ENCODE results near the gene IKZF5.

The IKZF5 gene, protein sequence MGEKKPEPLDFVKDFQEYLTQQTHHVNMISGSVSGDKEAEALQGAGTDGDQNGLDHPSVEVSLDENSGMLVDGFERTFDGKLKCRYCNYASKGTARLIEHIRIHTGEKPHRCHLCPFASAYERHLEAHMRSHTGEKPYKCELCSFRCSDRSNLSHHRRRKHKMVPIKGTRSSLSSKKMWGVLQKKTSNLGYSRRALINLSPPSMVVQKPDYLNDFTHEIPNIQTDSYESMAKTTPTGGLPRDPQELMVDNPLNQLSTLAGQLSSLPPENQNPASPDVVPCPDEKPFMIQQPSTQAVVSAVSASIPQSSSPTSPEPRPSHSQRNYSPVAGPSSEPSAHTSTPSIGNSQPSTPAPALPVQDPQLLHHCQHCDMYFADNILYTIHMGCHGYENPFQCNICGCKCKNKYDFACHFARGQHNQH

DNA sequence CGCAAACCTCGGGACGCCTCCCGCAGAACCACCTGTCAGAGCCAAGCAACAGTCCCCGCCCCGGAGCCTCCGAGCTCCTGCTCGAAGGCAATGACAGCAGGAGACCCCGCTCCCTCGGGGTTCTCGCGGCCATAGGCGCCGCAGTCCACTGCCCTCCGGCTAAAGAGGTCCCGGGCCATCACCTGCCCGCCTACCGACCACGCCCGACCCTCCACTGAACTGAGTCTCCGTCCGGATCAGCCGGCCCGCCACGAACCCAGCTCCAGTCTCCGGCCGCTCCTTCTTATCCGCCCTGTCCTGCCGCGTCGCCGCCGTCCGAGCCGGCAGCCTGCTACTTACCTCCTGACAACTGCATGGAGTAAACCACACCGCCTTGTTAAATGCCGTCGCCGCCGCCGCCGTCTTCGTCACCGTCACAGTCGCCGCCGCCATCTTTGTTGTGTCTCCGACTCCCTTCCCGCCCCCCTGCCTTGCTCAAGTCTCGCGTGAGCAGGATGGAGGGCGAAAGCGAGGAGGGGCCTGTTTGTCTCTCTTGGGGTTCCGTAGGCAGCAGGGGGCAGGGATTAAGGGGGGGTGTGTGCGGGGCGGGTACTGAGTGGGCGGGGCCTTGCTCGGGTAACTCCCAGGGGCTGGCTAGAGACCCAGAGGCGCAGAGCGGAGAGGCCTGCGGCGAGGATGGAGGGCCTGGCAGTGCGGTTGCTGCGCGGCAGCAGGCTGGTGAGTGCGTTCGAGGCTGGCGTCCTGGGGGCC lies at the start of gene IKZF5, which contains the start of gene ACADSB:
TSS of gene IKZF5 (minus strand) at position 441 of the 750 bp plus-strand sequence. CDS start 10,170 bp downstream, outside the sequence.
TSS of gene ACADSB (plus strand) at position 652 of the 750 bp plus-strand sequence. CDS start at position 676, 24 bp downstream.
- DNase-seq = peak; percentile 99

DNA sequence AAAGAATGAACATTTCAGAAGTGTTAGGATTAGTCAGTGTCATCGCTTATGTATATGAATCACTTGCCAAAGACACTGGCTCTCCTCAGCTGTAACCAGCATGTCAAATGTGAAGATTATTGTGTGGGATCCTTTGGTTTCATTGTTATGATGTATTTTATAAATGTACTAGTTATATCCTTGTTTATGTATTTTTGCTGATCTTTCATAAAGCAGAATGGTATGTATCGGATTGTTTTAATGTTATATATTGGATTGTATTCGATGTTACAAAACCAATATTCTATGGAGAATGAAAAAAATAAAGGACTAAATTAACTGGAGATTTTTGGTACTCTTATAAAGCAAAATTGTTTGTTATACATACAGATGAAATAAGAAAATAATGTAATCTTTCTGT lies 49.4 kb upstream of the IKZF5 start:
- DNase-seq = no peak

DNA sequence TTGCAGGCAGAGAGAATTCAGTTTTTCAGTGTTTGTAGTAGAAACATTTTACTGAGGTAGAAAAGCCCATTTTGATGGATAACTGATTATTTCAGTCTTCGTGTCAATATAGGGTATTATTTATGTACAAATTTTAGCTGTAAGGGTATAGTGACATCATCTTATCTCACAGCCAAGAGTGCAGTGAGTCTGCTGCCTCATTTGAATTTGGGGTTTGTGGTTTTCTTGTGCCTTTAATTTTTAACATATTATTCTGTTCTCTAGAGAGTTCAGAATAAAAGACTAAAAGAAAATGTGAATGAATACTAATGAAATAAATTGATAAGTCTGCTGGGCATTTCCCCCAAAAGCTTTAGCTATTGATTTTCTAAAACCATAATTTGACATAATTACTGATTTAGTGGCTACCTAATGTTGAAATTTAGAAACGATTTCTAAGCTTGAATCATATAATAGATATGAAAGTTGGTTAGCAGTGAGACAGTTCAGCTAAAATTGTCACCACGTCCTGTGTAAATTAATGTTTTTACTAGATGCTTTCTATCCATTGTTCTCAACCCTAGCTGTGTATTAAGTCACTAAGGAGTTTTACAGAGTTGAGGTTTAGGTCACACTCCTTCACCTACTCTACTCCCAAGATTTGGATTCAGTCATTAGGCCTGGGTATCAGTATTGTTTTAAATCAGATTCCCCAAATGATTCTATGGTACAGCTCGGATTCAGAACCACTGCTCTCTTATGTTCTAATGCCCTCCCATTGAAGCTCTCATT lies 37.6 kb upstream of the IKZF5 start:
- DNase-seq = no peak

DNA sequence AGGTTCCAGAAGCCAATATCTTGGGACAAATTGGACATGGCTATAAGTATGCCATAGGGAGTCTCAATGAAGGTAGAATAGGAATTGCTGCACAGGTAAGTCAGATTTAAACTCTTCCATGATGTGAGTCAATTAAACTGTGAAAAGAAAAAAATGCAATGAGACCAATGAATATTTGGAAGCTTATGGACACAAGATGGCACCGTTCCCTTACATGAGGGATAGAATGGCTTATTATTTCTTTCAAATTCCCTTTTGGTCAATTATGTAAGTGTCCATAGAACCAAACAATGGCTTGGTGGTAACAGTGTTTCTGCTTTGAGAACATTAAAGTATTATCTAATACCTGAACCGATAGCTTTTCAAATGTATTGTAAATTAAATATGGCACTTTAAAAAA lies 35.8 kb upstream of the IKZF5 start:
- DNase-seq = peak; percentile 53

DNA sequence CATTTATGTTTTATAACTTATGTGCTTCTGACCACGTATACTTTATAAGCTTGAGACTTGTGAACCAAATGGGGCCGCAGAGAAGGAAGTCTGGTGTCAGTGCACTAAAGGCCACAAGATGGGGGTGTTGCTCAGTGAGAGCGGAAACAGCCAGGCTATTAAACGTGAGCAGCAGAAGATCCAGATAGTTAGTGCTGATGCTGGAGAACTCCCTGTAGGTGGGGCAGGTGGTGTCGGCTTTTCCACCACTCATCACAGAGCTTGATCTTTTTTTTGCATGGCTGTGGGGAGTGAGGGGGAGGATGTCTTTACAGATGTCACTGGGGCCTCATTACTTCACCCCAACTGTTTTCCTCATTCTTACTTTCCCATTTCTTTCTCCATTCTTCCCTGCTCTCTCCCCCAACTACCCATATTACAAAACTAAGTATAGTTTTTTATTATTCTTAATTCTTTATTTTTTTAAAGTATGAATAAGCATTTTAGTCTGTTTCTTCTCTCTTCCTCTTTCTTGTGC lies 34.9 kb upstream of the IKZF5 start:
- DNase-seq = peak; percentile 86

DNA sequence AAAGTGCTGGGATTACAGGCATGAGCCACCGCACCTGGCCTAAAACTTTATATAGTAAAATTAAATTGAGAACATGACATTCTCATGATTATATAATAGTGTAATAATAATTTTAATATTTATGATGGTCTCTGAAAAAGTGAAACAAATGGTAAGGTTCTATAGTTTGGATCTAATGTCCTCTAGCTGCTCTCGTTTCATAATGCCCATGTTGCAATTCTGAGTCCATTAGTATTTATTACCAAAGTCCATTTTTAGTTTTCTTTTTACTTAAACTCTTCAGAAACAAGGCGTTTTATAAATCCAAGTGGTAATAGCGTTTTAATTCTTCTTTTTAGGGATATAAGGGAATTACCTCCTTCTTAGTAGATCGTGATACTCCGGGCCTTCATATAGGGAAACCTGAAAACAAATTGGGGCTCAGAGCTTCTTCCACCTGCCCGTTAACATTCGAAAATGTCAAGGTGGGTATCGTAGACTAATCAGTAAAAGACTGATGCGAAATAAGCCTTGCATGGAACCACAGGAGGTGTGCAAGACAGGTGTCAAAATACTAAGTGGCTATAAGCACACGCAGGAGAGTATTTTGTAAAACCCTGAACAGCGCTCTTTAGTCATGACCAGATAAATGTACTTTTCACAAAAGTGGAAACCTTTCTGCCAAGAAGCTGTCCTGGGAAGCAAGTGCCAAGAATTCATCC lies 34.3 kb upstream of the IKZF5 start:
- no peak for DNase-seq

DNA sequence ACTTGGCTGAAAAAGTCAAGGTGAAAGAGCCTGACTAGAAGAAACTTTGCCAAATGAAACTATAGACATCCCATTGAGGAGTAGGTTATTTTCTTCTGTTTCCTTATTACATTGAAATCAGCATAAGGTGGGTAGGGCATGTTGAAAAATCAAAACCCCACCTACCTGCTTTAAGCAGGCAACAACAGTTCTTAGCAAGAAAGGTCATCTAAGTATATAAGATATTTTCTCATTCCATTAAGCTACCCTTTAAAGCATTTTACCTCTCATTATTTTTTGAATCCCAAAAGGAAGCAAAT lies 31.0 kb upstream of the IKZF5 start:
- no peak for DNase-seq

DNA sequence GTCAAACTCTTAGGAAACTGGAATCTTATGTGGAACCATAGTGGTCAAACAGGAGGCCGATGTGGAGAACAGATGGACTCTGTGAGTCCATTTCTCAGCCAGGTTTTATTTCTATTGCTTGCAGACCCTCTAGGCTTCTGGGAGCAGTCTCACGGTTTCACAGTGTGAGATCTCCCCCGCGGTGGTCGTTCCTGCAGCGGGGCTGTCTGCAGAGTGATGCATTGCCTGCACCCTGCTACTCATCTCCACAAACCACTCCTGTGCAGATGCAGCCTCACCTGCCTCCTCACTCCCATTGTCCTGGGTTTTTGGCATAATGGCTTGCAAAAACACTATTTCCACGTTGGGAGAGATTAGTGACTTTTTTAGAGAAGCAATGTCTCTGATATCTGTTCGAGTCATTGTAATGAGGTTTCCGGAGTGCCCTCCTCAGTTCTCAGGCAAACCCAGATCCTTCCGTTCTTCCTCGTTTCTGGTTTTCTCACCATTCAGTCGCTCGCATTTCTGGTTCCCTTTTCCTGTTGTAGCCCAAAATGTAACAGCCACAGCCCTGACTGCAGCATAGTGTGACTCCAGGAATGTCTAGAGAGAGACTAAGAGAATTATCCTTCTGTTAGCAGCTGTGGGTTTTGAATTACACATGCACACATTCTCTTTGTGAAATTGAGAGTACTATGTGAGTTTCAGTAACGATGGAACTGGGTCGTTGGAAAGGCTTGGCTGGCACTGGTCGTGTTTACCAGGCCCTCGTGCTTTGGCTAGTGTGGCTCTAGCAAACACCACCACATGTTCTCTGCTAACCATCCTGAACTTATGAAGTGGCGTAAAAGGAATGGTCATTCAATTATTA lies 30.4 kb upstream of the IKZF5 start:
- peak; percentile 14 for DNase-seq

DNA sequence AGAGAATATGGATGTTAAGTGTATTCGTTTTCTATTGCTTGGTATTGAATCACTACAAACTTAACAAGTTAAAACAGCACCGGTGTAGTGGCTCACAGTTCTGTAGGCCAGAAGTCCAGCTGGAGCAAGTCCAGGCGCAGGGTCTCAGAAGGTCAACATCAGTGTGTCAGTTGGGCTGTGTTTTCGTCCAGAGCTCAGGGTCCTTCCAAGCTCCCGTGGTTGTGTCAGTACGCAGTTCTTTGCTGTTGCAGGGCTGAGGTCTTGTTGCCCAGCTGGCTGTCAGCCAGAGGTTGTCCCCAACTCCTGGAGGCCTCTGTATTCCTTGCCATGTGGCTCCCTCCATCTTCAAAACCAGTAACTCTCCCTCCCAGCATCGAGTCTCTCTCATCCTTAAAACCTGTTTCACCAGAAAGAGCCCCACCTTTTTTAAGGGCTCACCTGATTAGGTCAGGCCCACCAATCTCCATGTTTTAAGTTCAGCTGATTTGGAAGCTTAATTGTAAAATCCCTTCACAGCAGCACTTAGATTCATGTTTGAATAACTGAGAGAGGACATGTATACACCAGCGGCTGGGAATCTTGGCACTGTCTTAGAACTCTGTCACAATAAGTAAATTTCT lies 27.0 kb upstream of the IKZF5 start:
- DNase-seq = no peak

DNA sequence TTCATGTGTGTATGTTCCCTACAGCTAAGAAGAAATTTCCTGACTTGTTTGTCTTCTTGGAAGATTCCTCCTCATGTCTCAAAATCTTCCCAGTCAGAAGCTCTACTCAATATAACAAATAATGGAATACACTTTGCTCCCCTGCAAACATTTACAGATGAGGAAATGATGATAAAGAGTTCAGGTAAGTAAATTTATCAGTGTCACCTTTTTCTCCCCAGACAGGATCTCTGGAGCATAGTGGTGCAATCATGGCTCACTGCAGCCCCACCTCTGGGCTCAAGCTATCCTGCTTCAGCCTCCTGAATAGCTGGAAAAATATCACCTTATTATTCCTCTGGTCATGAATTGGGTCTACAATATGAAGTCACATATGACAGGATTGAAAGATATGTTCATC lies 25.7 kb upstream of the IKZF5 start:
- DNase-seq = no peak

DNA sequence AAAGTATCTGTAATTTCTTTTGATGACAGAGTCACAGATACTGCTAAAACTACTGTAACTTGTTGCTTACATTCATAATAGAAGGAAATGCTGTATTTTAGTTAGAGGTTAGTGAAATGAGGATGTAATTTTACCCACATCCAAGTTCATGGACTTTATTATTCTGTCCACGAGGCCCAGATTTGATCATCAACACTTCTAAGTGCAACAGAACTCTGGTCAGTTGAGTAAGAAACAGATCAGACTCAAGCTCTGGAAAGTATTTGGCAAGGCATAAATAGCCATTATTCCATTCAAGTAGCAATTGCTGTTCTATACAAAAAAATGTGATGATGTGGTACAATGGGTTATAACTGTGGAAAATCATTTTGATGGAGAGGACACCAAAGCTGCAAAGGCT lies 22.5 kb upstream of the IKZF5 start:
- no peak for DNase-seq

DNA sequence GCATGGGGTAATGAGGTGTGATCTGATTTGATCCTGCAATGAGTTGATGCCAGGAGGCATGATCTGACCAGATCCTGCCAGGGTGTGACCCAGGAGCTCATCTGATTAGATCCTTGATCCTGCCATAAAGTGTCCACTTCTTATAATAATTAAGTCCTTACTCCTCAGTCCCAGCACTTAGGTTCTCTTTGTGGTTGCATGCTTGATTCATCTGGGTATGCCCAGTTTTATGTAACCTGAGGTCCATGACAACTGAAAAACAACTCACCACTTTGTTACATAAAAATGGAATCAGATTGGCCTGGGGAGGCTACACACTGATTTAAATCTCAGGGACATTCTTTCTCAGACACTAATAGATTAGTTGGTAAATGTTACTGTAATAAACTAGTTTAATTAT lies 19.3 kb upstream of the IKZF5 start:
- DNase-seq = no peak

DNA sequence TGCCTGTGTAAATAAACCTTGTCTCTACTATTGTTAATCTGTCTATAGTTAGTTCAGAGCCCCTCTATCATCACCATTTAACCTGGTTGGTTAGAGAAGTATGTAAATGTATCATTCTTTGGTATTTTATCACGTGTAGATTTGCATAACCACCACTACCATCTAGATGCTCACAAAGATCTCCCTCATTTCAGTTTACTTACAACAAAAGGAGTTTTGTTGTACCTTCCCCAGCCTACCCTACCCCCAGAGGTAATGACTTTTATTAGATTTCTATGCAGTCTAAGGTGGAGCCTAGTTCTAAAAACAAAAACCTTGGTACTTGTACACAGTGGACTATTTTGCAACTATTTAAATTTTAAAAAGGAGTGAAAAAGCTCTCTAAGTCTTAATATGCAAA lies 17.7 kb upstream of the IKZF5 start:
- DNase-seq = no peak

DNA sequence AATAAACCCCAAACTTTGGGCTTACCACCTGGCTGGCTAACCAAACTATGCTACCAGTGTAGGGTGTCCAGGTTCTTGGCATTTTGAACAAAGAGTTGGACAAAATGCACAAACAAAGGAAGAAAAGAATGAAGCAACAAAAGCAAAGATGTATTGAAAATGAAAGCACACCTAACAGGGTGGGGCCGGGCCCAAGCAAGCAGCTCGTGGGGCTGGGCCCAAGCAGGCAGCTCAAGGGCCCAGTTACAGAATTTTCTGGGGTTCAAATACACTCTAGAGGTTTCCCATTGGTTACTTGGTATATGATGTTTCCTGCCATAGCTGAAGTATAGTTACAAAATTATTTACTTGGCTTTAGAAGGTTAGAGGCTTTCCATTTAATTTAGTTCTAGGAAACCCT lies 15.9 kb upstream of the IKZF5 start:
- DNase-seq = no peak

DNA sequence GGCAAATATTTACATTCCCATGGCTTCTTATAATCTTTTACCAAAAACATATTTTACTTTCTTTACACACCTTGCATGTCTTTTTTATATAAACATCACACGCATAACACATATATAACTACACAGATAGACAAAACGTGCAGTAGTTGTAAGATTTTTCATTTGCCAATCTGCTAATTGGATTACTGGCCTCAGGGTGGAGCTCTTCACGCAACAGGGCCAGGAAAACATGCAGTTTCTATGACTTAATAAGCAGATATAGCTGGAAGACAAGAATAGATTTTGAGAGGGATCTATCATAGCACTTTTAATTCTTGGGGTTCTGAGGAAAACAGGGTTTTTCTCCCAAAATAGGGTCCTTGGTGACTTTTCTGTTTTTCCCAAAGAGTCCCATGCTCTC lies 12.9 kb upstream of the IKZF5 start:
- peak; percentile 36 for DNase-seq

DNA sequence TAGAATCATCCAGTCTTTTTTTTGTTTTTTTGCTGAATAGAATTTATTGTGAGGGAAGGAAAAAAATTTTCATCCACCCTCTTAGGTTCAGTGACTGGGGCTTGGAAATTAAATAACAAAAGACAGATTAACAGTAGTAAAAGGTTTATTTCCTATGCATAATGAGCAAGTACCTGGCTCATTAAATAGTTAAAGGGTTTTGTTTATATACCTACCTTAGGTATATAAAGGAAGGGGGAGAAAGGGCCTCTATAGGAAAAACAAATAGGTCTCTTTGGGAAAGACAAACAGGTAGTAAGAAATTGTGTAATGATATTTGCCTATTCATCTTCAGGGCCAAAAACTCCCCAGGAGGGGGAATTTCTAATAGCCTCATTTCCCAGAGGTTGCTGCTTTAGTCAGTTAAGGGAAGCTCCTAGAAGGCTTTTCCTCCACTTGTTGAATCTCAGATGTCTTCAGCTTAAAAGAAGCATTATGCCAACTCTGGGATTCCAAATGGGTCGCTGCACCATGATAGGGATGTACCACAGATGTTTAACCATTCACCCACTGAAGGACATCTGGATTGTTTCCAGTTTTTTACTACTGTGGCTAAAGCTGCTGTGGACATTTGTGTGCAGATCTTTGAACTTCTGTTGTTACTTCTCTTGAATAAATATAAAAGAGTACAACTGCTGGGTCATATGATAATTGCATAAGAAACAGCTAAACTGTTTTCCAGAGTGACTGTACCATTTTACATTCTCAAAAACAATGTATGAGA lies 11.5 kb upstream of the IKZF5 start:
- no peak for DNase-seq

DNA sequence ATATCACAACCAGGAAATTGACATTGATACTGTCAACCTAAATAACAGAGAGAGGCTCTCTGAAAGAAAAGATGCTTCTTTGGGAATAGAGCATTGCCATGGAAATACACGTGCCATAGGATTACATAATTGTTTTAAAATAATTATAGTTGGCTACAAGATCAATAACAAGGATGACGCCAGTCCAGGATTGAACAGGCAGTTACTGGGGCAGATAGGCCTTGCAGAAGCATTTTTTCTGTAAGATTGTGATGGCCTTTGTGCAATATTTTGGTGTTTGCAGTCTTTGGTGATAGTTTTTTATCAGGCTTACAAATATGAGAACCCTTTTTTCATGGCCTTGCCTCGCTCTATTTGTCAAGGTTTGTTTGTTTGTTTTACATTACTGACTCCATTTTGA lies 10.7 kb upstream of the IKZF5 start:
- no peak for DNase-seq

DNA sequence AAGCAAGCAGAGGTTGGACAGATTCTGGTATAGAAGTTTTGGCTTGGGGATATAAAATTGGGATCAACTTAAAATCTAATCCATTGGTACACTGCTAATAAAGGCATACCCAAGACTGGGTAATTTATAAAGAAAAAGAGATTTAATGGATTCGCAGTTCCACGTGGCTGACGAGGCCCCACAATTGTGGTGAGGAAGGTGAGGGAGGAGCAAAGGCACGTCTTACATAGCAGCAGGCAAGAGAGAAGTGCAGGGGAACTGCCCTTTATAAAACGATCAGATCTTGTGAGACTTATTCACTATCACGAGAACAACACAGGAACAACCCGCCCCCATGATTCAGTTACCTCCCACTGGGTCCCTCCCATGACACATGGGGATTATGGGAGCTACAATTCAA lies 9.9 kb upstream of the IKZF5 start:
- DNase-seq = no peak

DNA sequence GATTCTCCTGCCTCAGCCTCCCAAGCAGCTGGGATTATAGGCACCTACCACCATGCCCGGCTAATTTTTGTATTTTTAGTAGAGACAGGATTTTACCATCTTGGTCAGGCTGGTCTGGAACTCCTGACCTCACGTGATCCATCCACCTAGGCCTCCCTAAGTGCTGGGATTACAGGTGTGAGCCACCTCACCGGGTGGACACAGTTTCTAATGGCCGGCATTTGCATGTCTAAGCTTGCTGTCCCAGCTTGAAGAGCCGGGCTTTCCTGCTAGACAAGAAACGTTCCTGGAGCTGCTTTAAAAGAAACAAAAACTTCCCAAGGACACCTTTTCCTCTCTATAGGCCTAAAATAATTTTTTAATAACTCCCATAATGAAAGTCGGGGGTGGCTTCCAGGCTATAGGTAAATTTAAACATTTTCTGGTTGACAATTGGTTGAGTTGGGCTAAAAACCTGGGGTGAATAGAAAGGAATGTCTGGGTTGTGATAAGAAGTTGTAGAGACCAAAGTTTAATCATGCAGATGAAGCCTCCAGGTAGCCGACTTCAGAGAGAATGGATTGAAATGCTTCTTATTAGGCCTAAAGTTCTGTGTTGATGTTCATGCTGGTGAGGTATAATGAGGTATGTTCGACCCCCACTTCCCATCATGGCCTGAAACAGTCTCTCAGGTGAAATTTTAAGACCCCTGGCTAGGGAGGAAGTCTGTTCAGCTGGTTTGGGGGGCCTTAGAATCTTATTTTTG lies 9.0 kb upstream of the IKZF5 start:
- DNase-seq = no peak

DNA sequence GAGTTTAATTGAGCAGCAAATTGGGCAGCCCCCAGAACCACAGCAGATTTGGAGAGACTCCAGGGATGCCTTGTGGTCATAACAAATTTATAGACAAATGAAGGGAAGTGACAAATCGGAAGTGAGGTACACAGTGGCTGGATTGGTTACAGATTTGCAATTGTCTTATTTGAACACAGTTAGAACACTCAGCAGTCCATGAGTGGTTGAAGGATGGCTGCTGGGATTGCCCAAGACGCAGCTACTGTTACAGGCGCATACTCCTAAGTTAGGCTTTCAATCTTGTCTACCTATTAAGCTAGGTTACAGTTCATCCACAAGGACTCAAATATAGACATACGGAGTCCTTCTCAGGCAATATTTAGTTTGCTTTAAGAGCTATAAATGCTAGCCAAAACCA lies 7.6 kb upstream of the IKZF5 start:
- no peak for DNase-seq
